Activated CD4-positive, alpha-beta T cell treated with anti-CD3 and anti-CD28 coated beads for 4 hours (primary cell): ENCODE data around the gene RGS16.
"Not testable (repeated sequence)": the region's sequence is repeated elsewhere in the genome, so short reads cannot be mapped to it uniquely, and the experiment has no call there.

Source experiments
- DNase-seq, 2 donors: peaks; one replicate each; pipeline ENCODE4 v3.0.0-alpha.2; 2020

The RGS16 gene, protein sequence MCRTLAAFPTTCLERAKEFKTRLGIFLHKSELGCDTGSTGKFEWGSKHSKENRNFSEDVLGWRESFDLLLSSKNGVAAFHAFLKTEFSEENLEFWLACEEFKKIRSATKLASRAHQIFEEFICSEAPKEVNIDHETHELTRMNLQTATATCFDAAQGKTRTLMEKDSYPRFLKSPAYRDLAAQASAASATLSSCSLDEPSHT

DNA sequence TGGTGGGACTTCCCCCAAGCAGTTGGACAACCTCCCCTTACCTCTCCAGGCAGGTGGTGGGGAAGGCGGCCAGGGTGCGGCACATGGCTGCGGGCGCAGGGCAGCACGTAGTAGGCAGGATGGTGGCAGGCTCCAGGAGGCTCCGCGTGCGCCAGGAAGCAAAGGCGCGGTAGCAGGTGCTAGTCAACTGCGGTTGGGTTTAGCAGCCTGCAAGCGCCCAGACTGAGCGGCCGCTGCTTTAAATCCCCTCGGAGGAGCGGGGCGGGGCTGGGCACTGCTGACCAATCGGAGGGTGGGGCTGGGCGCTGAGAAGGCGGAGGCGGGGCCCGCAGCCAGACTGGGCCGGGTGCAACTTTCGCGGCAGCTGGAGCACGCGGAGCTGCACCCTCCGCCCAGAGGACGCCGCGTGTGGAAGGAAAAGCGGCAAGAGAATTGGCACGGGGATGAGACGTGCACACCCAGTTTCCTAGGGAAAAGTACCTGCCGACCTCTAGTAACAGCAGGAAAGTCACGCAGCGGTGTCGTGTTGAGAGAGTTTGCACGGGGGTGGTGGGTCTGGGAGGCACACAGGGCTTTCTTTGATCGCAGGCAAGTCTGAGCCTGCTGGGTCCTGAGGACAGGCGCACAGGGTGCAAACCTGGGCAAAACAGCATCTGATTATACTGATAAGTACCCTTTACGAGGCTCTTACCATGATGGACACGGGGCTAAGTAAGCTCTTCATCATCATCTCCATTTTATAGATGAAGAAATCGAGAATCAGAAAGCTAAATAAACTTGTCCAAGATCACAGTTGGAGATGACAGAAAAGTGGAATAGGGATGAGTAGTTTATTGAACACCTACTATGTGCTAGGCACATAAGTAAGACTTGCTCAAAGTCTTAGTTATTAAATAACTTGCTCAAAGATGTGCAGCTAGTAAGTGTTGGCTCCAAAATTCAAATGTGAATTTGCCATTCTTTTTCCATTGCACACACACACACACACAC lies at the start of gene RGS16:
RGS16 (minus strand) TSS at position 215 of the 990 bp plus-strand sequence; CDS start at position 85, 130 bp downstream.
- peak; percentile 92 to 94 for DNase-seq

DNA sequence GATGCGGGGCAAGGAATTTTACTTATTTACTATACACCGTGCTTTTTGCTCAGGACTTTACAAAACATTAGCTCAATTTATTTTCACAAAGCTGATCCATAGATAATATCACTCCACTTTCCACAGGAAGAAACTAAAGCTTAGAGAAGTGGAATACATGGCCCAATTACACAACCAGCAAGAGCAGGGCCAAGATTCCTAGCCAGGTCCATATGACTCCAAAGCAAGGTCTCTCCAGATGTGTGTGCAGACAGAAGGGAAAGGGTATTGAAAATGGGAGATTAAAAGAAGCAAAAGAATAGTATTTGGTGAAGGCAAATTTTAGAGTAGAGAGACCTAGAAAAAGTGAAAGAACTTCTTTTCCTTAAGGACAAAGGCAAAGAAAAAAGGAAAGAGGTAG lies 49.8 kb upstream of the RGS16 start:
- DNase-seq, result no peak

DNA sequence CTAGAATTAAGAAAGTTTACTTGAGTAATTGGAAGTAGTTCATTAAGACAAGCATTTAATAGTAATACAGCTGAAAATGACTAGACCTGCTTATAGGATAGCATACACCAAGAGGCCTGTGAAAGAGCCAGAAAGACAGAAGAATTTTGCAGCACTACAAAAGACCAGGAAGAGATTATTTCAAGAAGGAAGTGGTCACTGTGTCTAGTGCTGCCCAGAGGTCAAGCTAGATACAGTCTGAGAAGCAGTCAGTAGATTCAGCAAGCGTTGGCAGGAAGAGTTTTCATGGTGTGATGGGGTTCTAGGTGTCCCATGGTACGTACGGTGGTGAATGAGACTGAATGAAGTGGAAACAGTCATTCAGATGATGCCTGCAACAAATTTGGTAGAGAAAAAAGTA lies 48.7 kb upstream of the RGS16 start:
- no peak for DNase-seq

DNA sequence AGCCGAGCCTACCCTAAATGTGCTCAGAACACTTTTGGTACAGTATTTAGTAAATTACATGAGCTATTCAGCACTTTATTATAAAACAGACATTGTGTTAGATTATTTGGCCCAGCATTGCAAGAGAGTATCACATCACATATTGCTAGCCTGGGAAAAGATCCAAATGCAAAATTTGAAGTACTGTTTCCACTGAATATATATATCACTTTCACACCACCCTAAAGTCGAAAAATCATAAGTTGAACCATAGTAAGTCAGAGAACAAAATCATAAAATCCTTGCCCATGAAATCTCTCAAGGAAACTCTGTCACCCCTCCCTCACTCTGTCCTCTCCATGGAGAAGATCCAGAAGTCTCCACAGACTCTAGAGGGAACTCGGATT lies 47.1 kb upstream of the RGS16 start:
- DNase-seq, result no peak

DNA sequence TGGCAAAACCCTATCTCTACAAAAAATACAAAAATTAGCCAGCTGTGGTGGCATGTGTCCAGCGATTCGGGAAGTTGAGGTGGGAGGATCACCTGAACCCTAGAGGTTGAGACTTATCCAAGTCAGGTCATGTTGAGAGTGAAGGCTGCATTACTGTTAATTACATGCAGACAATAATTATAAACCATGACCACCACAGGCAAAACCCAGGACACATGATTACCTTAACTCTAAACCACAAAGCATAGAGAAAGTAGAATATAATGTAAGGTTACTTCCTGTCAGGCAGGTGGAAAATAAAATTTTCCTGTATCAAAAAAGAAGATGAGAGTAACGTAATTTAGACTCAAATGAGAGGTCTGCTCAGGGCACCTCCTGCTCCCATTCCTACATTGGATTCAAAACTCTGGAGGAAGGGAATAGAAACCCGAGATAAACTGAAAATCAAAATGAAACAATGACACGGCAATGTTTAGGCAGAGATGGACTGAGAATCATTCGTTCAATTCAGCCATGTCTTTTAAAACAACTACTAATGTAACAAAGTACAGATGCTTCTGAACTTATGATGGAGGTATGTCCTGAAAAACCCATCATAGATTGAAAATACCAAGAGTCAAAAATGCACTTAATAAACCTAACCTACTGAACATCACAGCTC lies 46.6 kb upstream of the RGS16 start:
- DNase-seq, result no peak

DNA sequence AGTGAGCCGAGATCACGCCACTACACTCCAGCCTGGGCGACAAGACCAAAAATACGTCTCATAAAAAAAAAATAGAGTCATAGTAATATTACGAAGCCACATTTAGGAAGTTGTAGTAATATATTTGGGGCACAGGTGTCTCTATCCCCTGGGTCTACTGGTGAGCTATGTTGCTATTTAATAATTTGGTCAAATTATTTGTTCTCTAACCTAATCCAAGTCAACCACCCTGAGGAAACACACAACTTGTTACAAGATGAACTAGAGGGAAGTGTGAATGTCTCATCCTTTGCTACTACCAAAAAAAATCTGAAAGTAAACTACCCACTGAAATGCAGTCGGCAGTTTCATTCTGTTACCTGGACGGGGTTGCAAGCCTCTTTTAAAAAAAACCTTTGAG lies 44.9 kb upstream of the RGS16 start:
- no peak for DNase-seq

DNA sequence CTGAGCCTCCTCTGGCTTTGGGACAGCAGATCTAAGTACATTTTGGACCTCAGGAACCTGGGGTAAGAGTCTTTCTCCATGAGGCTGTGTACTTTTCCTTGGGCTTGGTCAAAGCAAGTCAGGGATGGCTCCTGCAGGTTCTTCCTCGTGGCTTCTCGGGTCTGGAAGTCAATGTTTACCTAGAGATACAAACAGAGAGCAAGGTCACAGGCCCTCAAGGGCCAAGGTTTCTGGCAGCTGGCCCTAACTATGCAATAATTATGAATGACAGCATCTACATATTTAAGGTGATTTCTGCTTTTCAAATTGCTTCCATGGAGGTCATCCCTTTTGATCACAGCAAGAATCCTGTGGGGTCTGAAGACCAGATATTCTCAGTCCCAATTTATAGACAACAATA lies 42.5 kb upstream of the RGS16 start:
- no peak for DNase-seq

DNA sequence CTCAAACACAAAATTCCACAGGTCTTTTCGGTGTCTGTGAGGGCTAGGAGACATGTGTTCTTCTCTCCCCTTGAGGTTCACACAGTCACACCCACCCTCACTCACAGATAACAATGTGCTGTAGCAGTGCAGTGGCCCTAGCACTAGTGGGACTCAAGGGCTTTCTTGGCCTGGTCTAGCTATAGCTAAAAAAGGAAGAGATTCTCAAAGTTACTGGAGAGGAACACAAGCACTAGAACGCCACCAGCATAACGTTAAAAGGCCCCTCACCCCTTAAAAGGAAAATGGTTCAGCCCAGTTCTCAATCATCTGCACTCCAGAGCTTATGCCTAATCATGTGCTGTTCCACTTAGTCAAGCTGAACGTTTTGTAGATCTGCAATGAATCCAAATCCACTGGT lies 40.7 kb upstream of the RGS16 start:
- no peak for DNase-seq

DNA sequence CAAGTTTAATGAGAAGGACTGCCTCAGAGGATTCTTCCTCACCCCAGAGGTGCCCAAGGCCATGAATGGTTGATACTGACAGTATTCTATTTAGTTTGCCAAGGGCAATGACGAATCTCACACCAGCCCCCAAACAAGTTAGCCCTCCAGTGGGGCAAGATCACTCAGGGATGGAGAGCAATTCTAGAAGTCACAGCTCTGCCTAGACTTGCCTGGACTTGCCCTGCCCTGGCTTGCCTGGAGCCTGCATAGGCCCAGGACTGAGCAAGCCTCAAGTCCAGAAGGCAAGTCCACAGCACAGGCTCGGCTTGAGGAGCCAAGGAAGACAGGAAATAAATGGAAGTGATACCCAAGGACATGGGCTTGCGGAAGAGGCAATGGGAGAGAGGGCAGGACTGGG lies 39.5 kb upstream of the RGS16 start:
- DNase-seq, result no peak

DNA sequence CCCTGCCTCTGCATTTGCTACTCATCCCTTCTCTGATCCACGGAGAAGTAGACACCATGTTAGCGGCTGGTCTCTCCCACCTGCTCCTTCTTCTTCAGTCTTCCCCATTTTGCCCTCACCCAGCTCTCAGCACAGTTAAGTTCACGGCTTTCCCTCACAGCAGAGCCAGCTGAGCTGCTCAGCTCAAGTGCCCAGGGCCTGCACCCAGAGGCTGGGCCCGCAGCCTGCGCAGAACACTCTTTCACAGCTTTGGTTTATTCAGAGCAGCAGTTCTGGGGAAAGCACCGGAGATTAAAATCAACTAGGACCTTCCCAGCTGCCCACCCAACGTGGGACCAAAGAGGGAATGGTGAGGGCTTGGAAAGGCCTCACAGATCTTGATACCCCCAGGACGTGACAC lies 38.3 kb upstream of the RGS16 start:
- no peak for DNase-seq

DNA sequence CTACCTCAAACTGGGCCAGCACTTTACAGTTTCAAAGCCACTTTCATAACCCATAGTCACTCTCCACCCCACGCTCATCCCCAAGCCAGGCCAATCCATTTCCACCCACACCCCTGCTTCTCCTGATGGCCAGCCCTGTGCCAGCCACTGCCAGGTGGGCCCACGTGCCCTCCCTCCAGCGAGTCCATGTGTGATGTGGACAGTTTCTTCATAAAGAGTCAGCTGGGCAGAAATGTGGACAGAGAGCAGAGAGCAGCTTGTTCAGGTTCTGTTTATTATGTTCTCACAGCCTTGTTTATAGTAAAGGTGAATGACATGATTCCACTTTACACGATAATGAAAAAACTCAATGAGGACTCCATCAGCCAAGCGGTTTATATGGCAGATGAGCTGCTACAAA lies 37.4 kb upstream of the RGS16 start:
- no peak for DNase-seq

DNA sequence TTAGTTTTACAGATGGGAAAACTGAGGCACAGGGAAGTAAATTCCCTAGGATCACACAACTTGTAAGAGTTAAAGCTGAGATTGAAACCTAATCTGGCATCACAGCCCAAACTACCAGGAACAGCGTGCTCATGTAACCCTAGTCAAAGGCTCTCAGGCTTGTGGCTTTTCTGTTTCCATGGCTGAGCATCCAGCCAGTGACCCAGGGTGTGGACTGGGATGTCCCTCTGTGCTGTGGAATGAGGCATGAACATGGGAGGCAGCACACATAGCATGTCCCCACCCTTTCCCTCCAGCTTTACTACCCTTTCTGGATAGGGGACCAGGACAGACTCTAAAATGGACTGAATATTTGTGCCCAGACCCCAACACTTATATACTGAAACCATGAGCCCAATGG lies 35.1 kb upstream of the RGS16 start:
- DNase-seq, result no peak

DNA sequence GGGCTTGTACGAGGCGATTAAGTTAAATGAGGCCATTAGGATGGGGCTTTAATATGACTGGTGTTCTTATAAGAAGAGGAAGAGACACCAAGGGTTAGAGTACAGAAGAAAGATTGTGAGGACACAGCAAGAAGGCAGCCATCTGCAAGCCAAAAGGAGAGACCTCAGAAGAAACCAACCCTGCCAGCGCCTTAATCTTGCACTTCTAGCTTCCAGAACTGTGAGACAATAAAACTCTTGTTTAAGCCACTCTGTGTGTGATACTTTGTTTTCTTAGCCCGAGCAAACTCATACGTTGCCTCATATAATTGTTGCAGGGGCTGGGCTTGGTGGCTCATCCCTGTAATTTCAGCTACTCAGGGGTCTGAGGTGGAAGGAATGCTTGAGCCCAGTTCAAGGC lies 33.6 kb upstream of the RGS16 start:
- DNase-seq, result no peak

DNA sequence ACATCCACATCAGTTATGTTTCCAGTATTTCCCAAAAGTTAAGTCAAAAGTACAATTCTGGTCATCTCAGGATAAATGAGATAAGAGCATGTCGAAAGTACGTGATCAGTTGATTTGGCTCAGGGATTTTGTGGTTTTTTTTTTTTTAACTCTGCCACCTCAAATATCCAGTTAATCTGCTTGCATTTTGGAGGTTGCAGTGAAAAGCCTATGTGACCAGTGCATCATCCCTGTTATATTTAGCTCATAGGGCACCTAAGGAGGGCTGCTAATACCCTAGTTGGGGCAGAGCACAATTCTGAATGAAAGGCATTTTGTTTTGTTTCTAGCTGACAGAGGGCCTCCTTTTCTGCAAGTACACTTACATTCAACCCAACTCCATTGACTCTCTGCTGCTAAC lies 31.7 kb upstream of the RGS16 start:
- DNase-seq, result no peak

DNA sequence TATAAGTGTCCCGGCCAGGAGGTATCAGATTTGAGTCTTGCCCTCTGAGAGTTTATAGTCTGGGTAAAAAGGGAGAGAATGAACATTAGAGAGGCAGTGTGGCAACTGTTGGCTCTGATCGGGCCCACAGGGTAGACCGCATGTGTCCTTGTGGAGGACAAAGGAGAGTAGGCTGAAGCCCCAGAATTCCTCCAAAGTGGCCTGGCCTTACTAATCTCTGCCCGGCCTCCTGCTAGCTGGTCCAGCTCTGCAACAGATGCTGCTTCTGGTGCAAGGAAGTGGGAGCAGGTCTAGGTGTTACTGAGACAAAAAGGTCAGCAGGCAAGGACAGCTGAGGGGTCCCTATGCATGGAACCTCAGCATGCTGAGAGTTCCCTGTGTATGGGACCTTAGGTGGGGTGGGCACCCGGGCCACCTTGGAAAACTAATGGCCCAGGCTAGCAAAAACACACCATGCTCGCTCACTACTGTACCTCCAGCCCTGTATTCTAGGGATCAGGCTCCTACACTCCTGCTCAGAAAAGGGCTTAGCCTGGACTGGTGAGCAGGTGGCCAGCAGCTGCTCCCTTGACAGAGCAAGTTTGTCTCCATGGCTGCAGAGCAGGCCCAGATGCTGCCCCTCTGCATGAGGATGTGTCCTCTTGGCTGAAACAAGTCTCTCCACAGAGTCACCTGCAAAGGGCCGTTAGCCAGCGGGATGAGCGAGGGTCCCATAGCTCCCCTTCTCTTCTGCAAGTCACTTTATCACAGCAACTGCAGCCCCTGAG lies 30.3 kb upstream of the RGS16 start:
- no peak for DNase-seq

DNA sequence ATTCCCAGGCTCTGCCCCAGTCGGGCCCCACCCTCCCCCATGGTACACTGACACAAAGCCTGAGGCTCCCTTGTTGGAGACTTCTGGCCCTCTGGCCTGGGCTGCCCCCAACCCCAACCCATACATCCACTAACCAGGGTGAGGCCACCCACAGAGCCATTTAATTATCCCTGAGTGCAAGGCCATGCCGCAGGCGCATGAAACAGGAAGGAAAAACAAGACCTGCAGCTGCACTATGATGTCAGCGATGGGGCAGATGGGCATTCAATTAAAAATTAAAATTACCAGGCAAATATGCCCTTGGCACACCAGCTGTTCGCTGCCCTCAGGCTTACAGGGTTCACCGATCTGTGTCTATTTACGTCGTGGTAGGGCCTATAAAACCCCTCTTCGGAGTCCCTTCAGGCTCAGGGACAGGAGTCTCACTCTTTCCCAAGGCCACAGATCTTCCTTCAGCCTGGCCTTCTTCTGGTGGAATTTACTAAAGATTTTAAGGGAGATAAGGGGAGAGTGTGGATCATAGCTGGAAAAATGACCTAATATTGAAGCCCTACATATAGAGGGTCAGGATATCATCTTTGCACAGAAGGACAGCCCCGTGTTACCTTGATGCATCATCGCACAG lies 29.6 kb upstream of the RGS16 start:
- DNase-seq, result no peak

DNA sequence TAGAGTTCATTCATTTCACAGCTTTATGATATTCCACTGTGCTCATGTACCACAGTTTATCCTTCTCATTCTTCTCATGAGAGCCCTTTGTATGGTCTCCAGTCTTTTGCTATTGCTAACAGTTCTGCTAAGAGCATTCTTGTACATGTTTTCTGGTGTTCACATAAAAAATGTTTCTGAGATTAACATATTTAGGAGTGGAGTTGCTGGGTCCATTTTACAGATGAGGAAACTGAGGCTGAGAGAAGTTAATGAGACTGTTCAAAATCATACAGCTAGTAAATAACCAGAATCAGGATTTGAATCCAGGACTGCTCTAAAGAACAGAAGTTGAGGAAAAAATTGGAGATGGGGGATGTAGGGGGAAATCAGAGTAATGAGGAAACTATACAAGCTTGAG lies 28.8 kb upstream of the RGS16 start:
- DNase-seq, result no peak

DNA sequence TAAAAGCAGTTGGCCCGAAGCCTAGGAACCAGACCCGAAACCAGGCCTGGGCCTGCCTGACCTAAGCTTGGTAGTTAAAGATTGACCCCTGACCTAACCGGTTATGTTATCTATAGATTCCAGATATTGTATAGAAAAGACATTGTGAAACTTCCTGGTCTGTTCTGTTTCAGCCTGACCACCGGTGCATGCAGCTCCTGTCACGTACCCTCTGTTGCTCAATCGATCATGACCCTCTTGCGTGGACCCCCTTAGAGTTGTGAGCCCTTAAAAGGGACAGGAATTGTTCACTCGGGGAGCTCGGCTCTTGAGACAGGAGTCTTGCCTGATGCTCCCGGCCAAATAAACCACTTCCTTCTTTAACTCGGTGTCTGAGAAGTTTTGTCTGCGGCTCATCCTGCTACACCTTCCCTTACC lies 28.3 kb upstream of the RGS16 start:
- not testable (repeated sequence) for DNase-seq

DNA sequence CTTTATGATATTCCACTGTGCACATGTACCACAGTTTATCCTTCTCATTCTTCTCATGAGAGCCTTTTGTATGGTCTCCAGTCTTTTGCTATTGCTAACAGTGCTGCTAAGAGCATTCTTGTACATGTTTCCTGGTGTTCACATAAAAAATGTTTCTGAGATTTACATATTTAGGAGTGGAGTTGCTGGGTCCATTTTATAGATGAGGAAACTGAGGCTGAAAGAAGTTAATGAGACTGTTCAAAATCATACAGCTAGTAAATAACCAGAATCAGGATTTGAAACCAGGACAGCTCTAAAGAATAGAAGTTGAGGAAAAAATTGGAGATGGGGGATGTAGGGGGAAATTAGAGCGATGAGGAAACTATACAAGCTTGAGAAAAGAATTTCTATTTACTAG lies 27.8 kb upstream of the RGS16 start:
- no peak for DNase-seq

DNA sequence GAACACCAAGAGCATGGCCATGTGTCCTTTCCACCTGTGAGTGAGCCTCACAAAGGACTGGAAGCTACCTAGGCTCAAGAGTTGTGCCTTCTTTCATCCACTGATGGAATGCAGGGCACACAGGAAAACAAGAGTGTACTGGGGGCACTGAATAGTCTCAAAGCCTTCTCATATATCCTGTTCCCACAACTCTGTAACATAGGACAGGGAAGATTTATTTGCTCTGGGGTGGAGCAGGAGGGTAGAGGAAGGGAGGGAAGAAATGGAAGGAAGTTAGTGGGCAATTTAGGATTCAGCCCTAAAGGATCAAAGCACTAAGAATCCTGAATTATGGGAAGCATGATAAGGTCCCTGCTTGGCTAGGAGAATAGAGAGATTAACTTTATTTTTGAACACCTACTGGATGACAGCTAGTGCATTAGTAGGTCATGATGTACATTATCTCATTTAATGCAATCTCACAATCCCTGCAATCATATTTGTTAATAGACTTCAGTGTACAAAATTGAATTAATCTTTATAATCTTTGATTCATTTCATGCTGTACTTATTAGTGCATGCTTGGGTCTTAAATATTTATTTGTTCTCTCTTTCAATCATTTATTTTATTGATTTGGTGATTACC lies 27.0 kb upstream of the RGS16 start:
- DNase-seq, result no peak

DNA sequence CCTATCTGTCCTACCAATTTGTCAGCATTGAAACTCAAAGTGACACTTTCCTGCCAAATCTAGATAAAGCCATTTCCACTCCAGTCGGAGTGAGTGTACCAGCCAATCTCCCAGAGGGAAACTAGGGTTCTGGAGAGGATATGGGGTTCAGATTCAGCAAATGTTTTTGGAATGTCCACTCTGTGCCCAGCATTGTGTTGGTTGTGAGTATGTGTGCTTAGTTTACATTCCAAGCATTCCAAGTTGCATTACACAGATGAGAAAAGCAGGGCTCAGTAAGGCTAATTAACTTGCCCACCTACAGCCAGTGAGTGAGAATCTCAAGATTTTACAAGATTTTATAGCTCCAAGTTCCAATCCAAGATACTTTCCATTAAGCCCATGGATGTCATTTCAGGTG lies 26.4 kb upstream of the RGS16 start:
- DNase-seq, result no peak

DNA sequence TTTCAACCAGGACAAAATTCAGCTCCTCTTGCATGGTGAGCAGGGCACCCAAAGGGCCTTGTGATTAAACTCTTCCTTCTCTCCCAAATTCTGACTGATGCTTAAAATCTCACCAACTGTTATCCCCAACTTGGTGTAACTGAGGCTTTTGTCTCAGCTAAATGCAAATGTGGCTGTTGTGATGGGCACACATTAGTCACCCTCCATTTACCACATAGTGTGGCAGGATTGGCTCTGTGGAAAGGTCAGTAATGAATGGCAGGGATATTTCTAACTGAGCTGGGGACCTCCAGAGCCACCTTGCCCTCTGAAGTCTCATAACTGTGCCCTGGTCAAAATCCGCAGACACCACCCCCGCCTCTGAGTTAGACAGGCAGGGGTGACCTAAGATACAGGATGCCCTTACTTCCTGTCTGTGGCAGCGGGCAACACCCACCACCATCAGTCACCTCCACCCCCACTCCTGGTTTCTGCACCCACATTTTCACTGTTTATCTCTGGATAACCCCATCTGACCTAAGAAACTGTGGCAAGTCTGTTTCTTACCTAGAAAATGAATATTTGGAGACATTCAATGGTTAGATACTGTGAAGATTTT lies 25.4 kb upstream of the RGS16 start:
- peak; percentile 68 to 78 for DNase-seq
